Vagina (tissue), 2 donors: ENCODE results near the gene TCP11L2.

ENCODE experiments used
- CTCF ChIP-seq, 3 experiments: fragments of 450-650 bp in 2 of 3; fragments of 200-600 bp in 1 of 3; sonication (generic) in 1 of 3; IDR thresholded peaks; one replicate each; pipeline ENCODE4 v1.5.1; 2017 to 2019; ENCODE audit warnings: antibody characterized with exemption in 3 of 3, mild to moderate bottlenecking in 2 of 3, moderate library complexity in 2 of 3
- POLR2A ChIP-seq, 2 donors: fragments of 450-650 bp; IDR thresholded peaks; one replicate each; pipeline ENCODE4 v1.6.1; 2017; ENCODE audit warnings: antibody characterized with exemption in 2 of 2, mild to moderate bottlenecking in 2 of 2, moderate library complexity in 2 of 2

GRCh38 chr12:106301611-106302321 lies 767 bp upstream of the TCP11L2 start:
- TF ChIP-seq CTCF (IDR thresholded peaks at IDR 0.05) (no peak), POLR2A (IDR thresholded peaks at IDR 0.05) (no peak)
